GM18873 (cell line): ENCODE measurements around the gene COLEC12.

Experiments used
- ATAC-seq: cut with Tn5 transposase; IDR thresholded peaks from one replicate; pipeline ENCODE4 v1.9.1; 2021; ENCODE audit warnings: mild to moderate bottlenecking, moderate library complexity, moderate number of reproducible peaks; ENCODE audit not compliant: unreplicated experiment, low FRiP score

The COLEC12 gene

GRCh38 chr18:365651-366050, 134.8 kb downstream of the COLEC12 start:
- no peak for ATAC-seq

DNA sequence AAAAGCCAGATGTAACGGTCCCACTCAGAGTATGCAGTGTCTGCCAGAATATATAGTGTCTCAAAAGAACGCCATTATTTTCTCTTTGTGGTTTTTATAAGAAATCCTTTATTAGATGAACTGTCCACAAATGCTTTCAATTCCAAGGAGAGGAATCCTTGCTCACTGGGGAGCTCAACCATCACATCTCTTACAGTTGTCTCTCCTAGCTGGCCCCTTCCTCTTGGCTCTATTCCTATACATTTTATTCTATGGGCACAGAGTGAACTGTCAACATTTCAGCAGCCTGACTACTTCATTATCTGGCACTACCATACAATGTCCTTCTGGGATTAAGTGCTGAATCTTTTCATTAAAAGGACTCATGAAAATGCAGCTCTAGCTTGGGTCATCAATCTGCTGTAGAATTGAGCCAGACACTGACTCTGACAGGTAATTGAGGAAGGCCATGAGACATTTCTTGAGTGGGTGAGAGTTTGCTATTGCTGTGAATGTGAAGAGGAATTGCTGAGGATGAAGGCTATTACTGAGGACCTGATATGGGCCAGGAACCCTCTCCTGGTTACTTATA, 136.2 kb downstream of the COLEC12 start:
- no peak for ATAC-seq

DNA sequence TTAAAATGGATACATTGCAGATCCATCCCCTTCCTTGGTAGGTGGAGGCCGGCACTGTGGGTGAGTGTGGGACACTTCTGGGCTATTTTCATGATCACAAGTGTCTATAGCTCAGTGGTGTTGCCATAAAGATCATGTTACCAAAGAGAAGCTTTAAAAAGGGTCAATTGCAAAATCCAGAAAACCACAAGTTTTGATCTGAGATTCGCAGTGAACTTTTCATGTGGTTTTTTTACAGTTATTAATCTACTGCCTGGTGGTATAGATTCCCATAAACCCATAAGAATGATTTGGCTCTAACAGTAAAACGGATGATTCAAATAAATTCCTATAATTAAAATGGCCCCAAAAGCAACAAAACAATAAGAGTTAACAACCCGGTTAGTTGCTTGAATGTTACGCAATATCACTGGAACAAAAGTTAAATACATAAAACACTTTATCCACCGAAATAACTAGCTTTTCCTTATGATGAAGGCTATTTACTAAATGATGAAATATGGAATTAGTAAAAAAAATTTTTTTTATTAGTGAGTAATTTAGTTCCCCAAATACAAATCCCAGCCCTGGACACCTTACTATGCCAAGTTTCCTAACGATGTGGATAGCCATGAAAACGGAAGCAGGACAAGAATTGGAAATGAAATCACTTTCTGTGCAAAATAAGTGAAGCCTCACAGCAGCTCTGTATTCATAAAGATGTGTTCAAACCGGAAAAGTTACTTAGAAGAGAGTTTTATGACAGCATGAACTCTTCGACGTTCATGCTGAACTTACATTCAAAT, 137.0 kb downstream of the COLEC12 start:
- no peak for ATAC-seq

DNA sequence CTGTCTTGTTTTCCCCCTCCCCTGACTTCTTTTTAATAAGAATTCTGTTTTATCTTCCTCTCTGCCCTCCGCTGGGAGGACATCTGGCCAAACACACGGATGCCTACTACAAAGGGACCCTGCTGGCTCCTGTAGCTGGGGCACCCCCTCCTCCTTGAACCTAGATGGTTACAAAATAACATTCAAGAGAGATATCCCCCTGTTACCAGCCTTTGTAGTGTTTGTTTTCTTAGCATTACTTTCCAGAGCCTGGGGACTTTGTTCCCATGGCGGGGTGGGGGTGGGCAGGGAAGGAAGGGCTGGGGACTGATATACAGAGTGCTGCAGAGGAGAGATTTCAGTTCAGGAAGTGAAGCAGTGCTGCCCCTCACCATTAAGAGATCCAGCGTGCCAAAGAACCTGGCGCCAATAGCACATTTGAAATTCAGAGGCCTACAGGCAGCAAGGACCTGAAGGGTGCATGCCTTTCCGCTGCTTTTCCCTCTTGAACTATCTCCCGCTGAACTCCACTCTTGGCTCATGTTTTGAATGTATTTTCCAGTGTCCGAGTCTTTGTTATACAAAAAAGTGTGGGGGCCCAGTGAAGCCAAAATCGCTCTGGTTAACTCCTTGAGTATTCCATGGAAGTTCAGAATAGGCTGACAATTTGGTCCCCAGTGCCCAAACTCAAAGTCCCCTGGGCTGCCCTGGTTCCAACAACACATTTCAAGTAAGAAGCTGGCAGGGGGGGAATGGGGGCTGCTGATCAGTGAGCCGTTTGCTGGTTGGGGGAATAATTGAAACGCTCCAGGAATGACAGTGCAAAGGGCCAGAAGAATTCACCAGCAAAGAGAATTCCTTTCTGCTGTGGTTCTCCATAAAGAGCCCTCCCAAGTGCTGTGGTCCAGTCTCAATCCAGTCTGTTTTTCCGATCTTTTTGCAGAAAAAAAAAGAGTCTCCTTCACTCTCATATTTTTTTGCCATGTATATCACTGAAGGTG, 137.9 kb downstream of the COLEC12 start:
- no peak for ATAC-seq

DNA sequence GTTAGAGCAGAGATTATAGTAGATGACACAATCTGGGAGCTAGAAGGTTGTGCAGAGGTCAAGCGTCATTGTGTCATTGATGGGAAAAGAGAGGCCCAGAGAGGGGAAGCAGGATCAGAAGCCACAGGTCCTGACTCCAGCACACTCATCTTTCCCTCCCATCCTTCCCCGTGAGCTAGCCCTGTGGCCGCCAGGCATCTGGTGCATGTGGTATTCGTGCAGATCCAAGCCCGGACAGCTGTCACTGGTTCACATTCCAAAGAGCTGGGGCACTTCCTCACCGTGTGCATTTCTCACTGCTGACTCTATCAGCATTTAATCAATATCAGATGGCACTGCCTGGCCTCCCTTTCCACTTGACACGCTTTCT, 138.6 kb downstream of the COLEC12 start:
- no peak for ATAC-seq

DNA sequence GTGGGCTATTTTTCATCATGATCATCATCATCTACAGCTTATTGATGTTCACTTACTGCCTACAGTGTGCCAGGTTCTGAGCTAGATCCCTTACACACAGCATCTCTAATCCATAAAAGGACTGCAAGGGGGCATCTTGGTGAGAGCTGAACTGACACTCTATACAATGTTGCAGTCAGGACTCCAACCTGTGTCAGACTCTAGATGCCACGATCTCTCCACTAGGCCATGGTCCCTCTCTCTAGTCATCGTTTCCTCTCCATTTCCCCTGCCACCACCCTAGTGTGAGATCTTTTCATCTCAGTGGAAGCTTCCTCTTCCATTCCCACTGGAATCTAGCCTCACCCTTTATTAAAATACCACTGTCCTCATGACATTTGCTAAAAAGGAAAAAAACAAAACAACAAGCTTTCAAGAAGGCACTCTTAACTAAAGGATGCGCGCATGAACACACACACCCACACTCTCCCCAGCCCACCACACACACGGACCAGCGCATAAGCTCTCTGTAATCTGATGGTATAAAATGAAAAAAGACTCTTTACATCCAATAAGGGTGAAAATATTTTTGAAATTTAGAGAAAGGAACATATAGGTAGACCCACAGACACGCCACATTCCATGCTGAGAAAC, 139.3 kb downstream of the COLEC12 start:
- ATAC-seq = no peak

DNA sequence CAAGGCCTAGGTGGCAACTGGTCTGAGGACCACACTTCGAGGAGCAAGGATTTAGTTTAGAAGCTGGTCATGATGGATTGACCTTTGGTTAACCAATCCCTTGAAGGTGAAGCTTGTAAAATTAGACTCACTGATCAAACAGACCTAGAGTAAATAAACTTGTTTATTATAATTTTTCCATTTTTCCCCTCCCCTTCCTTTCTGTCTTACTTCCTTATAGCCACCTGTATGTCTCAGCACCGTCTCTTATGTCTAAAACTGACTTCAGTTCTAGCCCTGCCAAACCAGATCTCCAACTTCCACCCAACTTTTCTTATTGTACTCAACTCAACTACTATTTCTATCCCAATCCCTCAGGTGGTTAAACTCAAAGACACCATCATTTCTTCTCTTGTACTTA, 139.8 kb downstream of the COLEC12 start:
- ATAC-seq = no peak

GRCh38 chr18:356778-357177, 143.7 kb downstream of the COLEC12 start:
- ATAC-seq = no peak

DNA sequence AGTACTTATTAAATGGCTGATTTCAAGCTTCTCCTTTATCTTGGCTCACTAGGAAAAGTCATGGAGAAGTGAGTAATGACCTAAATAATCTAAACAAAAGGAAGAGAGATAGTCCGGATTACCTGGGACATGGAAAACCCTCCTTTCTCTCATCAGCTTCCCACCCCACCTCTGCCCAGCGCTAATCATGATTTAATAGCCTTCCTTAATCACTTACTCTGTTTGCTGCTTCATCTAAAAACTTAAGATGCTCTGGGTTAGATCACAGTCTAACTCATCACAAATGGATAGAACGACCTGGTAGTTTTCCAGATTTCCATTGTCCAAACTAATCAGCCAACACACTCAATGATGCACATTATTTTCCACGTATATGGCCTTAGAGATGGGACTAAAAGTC, 144.8 kb downstream of the COLEC12 start:
- no peak for ATAC-seq

DNA sequence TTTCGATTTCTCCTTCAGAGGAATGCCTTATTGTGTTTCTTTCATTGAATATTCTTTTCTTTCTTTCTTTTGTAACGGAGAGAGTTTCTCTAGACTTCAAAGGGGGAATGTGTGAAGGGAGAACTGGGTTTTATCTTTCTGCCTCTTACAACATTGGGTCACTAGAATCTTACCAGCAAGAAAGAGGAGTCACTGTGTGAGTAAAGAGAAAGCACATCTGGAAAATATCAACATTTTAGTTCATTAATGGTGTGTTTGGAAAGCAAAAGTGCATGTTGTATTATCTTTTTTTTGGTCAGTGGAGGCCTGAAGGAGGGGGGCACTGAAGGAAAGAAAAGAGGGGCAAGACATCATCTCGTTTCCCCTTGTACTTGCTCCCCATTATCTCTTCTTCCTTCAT, 146.0 kb downstream of the COLEC12 start:
- no peak for ATAC-seq

DNA sequence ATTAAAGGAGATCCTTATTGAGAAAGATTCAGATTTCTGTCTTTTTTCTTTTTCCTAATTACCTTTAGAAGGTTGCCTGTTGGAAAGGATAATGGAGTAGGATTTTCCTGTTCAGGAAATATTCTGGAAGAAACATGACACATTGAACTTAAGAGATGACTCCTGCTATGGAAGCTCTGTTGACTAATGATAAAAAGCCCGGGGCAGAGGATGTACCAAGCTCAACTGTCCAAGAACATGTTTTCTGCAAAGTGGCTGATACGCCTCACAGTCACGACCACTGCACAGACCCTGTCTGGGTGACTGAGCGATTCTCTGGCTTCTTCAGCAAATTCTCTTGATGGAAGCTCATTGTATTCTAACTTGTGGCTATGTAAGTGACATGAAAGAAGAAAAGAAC, 146.5 kb downstream of the COLEC12 start:
- ATAC-seq = no peak

DNA sequence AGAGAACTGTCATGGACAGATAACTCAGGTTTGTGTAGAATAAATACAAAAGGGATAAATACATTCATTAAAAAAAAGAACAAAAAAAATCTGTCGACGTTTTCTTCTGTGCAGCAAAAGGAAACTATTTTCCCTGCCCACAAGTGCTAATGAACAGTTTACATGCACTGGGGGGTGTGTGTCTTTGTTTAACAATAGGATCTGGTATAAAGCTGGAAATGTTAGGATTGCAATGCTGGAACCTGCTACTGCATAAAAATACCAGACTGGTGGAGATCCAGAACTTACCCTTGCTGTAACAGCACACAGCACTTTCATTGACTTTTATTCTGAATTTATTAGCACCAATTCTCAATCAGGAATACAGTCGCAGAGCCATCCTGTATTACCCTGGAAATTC, 148.1 kb downstream of the COLEC12 start:
- no peak for ATAC-seq

GRCh38 chr18:350953-351572, 149.4 kb downstream of the COLEC12 start:
- ATAC-seq = no peak

- no peak for ATAC-seq
Observed at GRCh38 chr18:346600-346999, 153.9 kb downstream of the COLEC12 start.

DNA sequence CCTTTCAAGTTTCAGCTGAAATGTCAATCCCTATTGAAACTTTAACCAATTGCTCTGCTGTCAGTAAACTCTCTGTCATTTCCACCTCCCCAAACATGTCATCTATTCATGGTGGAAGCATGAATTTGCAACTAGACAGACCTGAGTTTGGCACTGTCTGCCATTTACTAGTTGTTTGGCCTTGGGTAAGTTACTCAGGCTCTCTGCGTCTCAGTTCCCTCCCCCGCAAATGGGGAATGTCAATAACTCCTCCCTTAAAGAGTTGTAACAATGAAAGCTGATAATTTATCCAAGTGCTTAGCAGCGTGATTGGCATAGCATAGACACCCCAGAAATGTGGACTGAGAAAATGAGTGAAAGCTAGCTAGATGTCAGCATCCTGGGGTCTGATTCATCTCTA, 159.4 kb downstream of the COLEC12 start:
- ATAC-seq = no peak

GRCh38 chr18:340044-340443, 160.5 kb downstream of the COLEC12 start:
- no peak for ATAC-seq

GRCh38 chr18:339200-339599, 161.3 kb downstream of the COLEC12 start:
- no peak for ATAC-seq

DNA sequence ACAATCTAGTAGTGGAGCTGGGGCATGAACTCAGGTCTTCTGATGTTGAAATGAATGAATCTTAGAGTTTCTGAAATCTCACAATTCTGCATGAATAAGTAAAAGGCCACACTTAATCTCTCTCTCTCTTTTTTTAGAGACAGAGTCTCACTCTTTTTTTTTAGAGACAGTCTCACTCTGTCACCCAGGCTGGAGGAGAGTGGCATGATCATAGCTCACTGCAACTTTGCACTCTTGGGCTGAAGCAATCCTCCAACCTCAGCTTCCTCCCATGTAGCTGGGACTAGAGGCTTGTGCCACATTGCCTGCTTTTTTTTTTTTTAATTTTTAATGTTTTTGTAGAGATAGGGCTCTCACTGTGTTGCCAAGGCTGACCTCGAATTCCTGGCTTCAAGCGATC, 163.8 kb downstream of the COLEC12 start:
- no peak for ATAC-seq

DNA sequence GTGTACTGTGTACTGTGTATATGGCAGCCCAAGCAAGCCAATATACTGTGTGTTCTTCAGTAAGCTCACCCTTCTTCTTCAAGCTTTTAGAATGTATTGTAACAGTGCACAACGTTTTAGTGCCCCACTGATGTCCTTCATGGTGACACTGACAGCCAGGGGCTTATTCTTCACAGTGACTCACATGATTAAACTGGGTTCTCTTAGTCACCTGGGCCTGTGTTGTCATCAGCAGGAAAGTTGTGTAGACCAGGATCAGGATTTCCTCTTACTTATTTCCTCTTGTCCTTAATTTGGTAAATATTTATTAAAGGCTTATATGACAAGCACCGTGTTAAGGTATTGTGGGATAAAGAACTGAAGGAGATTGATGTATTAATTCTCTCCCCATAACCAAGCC, 164.8 kb downstream of the COLEC12 start:
- no peak for ATAC-seq

DNA sequence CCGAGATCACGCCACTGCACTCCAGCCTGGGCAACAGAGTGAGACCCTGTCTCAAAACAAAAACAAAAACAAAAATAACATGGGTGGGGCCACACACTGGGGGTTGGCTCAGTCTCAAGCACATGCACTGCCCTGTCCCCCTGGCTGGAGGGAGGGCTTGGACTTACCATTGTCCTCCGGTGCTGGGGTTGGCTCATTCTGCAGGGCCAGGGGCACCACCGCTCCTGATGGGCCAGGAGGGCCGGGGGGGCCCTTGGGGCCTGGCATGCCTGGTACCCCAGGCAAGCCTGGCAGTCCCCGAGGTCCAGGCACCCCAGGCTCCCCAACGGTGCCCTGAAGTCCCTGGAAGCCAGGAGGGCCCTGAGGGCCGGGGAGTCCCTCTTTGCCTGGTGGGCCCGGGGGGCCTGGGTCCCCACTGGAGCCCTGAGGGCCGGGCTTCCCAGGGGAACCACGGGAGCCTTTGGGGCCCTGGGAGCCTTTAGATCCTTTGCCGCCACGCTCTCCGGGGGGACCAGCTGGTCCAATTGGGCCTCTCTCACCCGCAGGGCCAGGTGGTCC, 165.8 kb downstream of the COLEC12 start:
- no peak for ATAC-seq
